ENCODE results near the gene CA5A.
A peak's percentile ranks its signal among the peaks of the same experiment; 100 is the strongest.

Gene CA5A

GRCh38 chr16:87854053-87854906 is 82.0 kb downstream of the CA5A start:
- DNase-seq (ENCODE audit: low spot score) (peak; percentile 64), FAIRE-seq (no peak)

- FAIRE-seq = no peak
- DNase-seq (ENCODE audit: low spot score) = peak; percentile 86
These were observed 82.8 kb downstream of the CA5A start for GRCh38 chr16:87853411-87854052.

DNA sequence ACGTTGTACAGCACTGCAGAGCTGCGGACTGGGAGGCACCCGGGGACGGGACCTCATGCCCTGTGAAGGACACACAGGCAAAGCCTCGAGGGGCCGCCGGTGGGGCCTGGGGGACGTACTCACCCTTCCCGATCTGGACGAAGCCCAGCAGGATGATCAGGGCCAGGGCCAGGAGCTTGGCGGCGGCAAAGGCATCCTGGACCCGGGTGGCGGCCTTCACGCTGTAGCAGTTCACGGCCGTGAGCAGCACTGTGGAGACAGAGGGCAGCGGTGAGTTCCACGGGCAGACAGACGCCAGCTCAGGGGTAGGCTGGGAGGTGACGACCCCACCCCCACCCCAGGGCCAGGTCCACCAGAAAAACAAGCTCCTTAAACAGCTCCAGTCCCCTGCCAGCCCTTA is 84.7 kb downstream of the CA5A start:
- DNase-seq (ENCODE audit: low spot score) = no peak
- no peak for FAIRE-seq

DNA sequence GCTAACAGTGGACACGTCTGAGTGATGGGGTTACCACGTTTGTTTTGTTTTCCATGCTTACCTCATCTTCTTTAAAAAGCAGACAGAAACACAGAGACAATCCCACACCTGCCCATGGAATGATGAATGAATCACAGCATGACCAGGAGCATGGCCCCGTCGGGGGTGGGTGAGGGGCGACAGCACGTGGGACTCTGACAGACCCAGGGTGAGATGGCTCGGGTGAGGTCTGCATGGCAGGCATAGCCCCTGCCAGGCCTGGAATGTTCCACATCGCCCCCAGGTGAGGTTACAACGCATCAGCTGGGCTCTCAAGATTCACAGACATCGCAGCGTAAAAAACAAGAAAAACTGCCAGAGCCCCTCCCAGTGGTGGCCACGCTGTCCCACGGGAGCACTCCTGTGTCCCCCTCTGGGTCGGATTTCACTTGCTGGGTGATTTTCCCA is 85.2 kb downstream of the CA5A start:
- DNase-seq (ENCODE audit: low spot score) (no peak), FAIRE-seq (no peak)

DNA sequence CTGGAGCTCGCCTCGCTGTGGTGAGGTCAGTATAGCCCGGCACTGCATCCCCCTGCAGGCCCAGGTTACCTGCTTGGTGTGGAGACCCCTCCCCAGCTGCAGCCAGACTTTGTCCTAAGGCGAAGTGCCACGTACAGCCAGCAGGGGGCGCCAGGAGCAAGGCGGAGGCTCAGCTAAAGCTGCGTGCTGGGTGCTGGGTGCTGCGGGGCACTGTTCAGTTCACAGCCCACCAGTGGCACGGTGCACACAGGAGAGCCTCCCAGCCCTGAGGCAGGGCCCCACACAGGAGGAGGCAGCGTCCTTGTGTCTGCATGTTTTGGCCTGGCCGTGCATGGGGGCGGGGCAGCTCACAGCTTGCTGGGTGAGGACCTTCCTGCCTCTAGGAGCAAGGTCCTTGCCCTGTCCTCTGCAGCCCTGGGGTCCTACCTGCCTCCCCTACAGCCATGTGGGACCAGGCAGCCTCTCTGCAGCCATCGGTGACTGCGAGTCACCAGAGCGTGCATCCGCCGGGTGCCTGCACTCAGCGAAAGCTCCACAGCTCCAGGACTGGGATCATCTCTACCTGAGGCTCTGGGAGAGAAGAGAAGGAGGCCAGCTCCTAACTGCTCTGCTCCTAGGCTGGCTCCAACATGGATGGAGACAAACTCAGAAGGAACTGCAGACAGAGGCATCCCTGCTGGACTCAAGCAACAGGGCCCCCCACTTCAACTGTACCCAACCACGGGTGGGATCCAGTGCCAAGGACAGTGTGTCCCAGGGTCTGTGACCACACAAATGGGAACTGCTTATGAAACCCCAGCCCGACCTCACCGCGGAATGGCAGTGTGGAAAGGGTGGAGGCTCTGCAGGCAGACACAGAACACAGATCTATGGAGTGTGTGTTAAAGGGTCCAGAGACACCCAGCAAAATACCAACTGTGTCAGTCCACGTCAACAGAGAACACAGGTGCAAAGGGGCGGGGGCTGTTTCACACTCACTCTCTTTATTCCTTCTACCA is 86.0 kb downstream of the CA5A start:
- FAIRE-seq (no peak), DNase-seq (ENCODE audit: low spot score) (peak; percentile 41)

DNA sequence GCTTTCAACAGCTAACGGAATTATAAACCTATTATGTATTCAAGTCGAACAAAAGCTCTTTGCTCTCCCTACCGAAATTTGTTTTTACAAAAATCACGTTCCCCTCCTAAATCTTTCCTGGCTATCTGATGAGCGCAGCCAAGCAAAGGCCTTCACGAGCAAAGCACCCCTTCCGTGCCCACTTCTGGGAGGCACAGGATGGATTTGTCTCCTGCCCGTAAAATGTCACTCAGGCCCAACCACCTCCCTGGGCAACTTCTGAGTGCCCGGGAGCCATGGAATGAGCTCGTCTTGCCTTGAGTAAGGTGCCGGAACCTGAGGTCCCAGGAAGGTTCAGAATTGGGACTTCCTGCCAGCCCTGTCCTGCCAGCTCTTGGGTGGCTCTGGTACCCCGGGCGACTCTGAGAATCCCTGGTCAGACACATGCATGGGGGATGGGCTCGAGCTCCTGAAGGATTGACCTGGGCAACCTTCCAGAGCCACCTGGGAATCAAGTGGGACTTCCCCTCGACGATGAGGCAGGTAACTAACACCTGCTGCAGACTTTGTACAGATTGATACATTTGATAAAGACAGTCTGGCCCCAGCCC is 86.8 kb downstream of the CA5A start:
- FAIRE-seq = no peak
- DNase-seq (ENCODE audit: low spot score) = no peak

- no peak for DNase-seq (ENCODE audit: low spot score)
- FAIRE-seq = no peak
These were observed 87.5 kb downstream of the CA5A start for GRCh38 chr16:87848676-87849345.

GRCh38 chr16:87847785-87848675 is 88.3 kb downstream of the CA5A start:
- no peak for FAIRE-seq
- no peak for DNase-seq (ENCODE audit: low spot score)

- FAIRE-seq = no peak
- no peak for DNase-seq (ENCODE audit: low spot score)
These were observed 88.9 kb downstream of the CA5A start for GRCh38 chr16:87847467-87847784.

DNA sequence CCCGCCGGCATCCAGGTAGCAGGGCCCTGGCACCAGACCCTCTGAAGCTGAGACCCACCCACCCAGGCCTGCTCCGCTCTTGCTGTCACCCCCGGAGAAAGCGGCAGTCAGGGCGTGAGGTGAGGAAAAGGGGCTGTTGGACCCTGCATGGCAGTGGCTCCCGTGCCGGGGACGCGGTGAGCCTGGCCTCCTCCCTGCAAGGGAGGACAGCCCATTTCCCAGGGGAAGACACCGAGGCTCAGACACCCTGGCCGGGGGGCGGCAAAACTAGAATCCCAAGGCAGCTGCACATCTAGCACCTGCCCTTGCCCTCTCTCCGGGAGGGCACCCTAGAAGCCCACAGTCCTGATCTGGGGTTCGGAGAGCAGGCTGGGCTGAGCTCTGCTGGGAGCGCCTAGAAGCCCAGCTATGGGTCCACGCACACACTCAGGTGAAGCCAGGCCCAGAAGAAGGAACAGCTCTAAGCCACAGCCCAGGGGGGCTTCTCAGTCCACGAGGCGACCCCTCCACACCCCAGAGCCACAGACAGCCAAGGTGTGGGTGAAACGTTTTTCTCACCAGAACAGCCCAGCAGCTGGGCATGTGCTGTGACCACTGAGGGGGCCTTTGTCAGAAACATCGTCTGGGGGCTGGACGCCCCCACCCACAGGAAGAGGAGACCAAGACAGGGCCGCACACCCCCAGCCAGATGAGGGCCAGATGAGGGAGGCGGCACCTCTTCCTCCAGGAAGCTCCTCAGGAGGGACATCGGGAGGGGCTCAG is 89.4 kb downstream of the CA5A start:
- FAIRE-seq = no peak
- DNase-seq (ENCODE audit: low spot score) = no peak

GRCh38 chr16:87845807-87846619 is 90.3 kb downstream of the CA5A start:
- no peak for DNase-seq (ENCODE audit: low spot score)

GRCh38 chr16:87845213-87845612 is 91.1 kb downstream of the CA5A start:
- FAIRE-seq = no peak

More at GRCh38 chr16:87845807-87846619, 90.3 kb downstream of the CA5A start:
- FAIRE-seq = no peak

GRCh38 chr16:87844809-87845208 is 91.5 kb downstream of the CA5A start:
- no peak for FAIRE-seq
- DNase-seq (ENCODE audit: low spot score) = no peak

More at GRCh38 chr16:87845213-87845612, 91.1 kb downstream of the CA5A start:
- no peak for DNase-seq (ENCODE audit: low spot score)

- FAIRE-seq = no peak
- no peak for DNase-seq (ENCODE audit: low spot score)
These were observed 92.1 kb downstream of the CA5A start for GRCh38 chr16:87844120-87844733.

GRCh38 chr16:87843678-87844105 is 92.6 kb downstream of the CA5A start:
- no peak for DNase-seq (ENCODE audit: low spot score)
- no peak for FAIRE-seq

GRCh38 chr16:87842209-87842869 is 94.0 kb downstream of the CA5A start:
- FAIRE-seq = no peak
- DNase-seq (ENCODE audit: low spot score) = no peak

Measured in RCC 7860 (cell line).